SK-N-SH (cell line): ENCODE results near the gene LMF1. TPM values are rescaled to one million over a fixed set of nuclear protein-coding genes. Genes with fewer than 3 reads are reported as not detected.

Experiments
- CTCF ChIA-PET: fragments of 300-600, 350-600 bp; formaldehyde crosslinking; extraction: SDS; loops from one replicate; lab custom pipeline; 2021; lab: Yijun Ruan, JAX
- POLR2A ChIA-PET: fragments of 350-600 bp; sonication (Branson Sonifier 250); formaldehyde crosslinking; extraction: SDS; loops from one replicate; lab custom pipeline; 2020; ENCODE audit warnings: antibody characterized with exemption, inconsistent platforms; lab: Yijun Ruan, JAX
- DNase-seq: peaks from one replicate; pipeline ENCODE4 v3.0.0; 2012
- H2AFZ ChIP-seq: fragments of 200-600 bp; sonication (generic); 2 replicates; pipeline ENCODE4 v1.8.1; 2016; ENCODE audit warnings: antibody characterized with exemption, mild to moderate bottlenecking, low read depth
- H3F3A ChIP-seq: fragments of 200-600 bp; sonication (generic); replicated peaks from 2 replicates; pipeline ENCODE3; 2016; ENCODE audit warnings: antibody characterized with exemption, mild to moderate bottlenecking; ENCODE audit not compliant: insufficient read depth
- H3K27ac ChIP-seq, 2 experiments: fragments of 200-500 bp in 1 of 2; fragments of 200-600 bp in 1 of 2; sonication (Bioruptor generic) in 1 of 2; sonication (generic), shearing (Covaris generic) in 1 of 2; 2 replicates each; pipeline versions ENCODE4 v1.5.1 to v1.6.1; 2014 to 2016; ENCODE audit warnings: low read depth in 2 of 2, inconsistent platforms in 1 of 2, low read length in 1 of 2, mild to moderate bottlenecking in 1 of 2, mixed read lengths in 1 of 2
- H3K27me3 ChIP-seq: fragments of 200-600 bp; sonication (generic), shearing (Covaris generic); 2 replicates; pipeline ENCODE4 v1.6.1; 2016; ENCODE audit warnings: mixed run types; ENCODE audit not compliant: insufficient read depth
- H3K36me3 ChIP-seq, 2 experiments: fragments of 200-500 bp in 1 of 2; fragments of 200-600 bp in 1 of 2; sonication (Bioruptor generic) in 1 of 2; sonication (generic) in 1 of 2; replicated peaks in 1 of 2; 2 replicates each; pipeline versions ENCODE3 to v1.5.1; 2014 to 2016; ENCODE audit warnings: low read length in 1 of 2, mild to moderate bottlenecking in 1 of 2; ENCODE audit not compliant: insufficient read depth in 2 of 2, control insufficient read depth in 1 of 2
- H3K4me1 ChIP-seq, 2 experiments: fragments of 200-500 bp in 1 of 2; fragments of 200-600 bp in 1 of 2; sonication (Bioruptor generic) in 1 of 2; sonication (generic), shearing (Covaris generic) in 1 of 2; 2 replicates each; pipeline versions ENCODE4 v1.5.1 to v1.6.1; 2014 to 2016; ENCODE audit warnings: low read depth in 1 of 2, low read length in 1 of 2, mixed run types in 1 of 2; ENCODE audit not compliant: insufficient read depth in 2 of 2, control insufficient read depth in 1 of 2
- H3K4me2 ChIP-seq: fragments of 200-600 bp; sonication (generic), shearing (Covaris generic); 2 replicates; pipeline ENCODE4 v1.6.1; 2017; ENCODE audit warnings: mixed run types
- H3K4me3 ChIP-seq, 2 experiments: fragments of 200-500 bp in 1 of 2; fragments of 200-600 bp in 1 of 2; sonication (Bioruptor generic) in 1 of 2; sonication (generic), shearing (Covaris generic) in 1 of 2; 2 replicates each; pipeline versions ENCODE4 v1.5.1 to v1.8.1; 2014 to 2016; ENCODE audit warnings: low read depth in 2 of 2, inconsistent platforms in 1 of 2, low read length in 1 of 2, mild to moderate bottlenecking in 1 of 2, mixed read lengths in 1 of 2, moderate library complexity in 1 of 2
- H3K79me2 ChIP-seq: fragments of 200-600 bp; sonication (generic); 2 replicates; pipeline ENCODE4 v1.8.1; 2017; ENCODE audit warnings: mild to moderate bottlenecking; ENCODE audit not compliant: insufficient read depth
- H3K9ac ChIP-seq: fragments of 200-600 bp; sonication (generic); 2 replicates; pipeline ENCODE4 v1.6.1; 2017; ENCODE audit warnings: mixed run types
- H3K9me2 ChIP-seq: fragments of 200-600 bp; sonication (generic); 2 replicates; pipeline ENCODE4 v1.6.1; 2017; ENCODE audit warnings: mixed run types
- H3K9me3 ChIP-seq: fragments of 200-600 bp; sonication (generic); 2 replicates; pipeline ENCODE4 v1.6.1; 2017; ENCODE audit warnings: mixed run types, mild to moderate bottlenecking, moderate library complexity
- H4K20me1 ChIP-seq: fragments of 200-600 bp; sonication (generic); 2 replicates; pipeline ENCODE4 v1.6.1; 2017; ENCODE audit warnings: mild to moderate bottlenecking, mixed run types; ENCODE audit not compliant: insufficient read depth
- CHD2 ChIP-seq: fragments of 150-350 bp; IDR thresholded peaks from 2 replicates; pipeline ENCODE4 v1.6.1; 2018; ENCODE audit warnings: low read length; ENCODE audit not compliant: partially characterized antibody
- ELF1 ChIP-seq: IDR thresholded peaks from 2 replicates; pipeline ENCODE4 v1.4.0; 2012
- EZH2phosphoT487 ChIP-seq: fragments of 200-600 bp; sonication (generic); IDR thresholded peaks from 2 replicates; pipeline ENCODE4 v1.6.1; 2017; ENCODE audit warnings: low read depth, mixed run types, mild to moderate bottlenecking, antibody characterized with exemption, moderate library complexity, borderline replicate concordance
- FOSL2 ChIP-seq: IDR thresholded peaks from 2 replicates; pipeline ENCODE4 v1.4.0; 2012; ENCODE audit warnings: low read depth, mild to moderate bottlenecking, moderate library complexity, borderline replicate concordance
- FOXM1 ChIP-seq: IDR thresholded peaks from 2 replicates; pipeline ENCODE4 v1.4.0; 2012; ENCODE audit warnings: low read depth, mild to moderate bottlenecking
- JUND ChIP-seq: IDR thresholded peaks from 2 replicates; pipeline ENCODE4 v1.4.0; 2012
- NFIC ChIP-seq: IDR thresholded peaks from 2 replicates; pipeline ENCODE4 v1.4.0; 2012; ENCODE audit warnings: borderline replicate concordance
- NRF1 ChIP-seq: IDR thresholded peaks from 2 replicates; pipeline ENCODE4 v1.6.1; 2012; ENCODE audit warnings: low read depth, mild to moderate bottlenecking, low read length
- POLR2AphosphoS5 ChIP-seq: IDR thresholded peaks from 2 replicates; pipeline ENCODE4 v1.6.1; 2012; ENCODE audit warnings: low read depth, low read length
- RCOR1 ChIP-seq: fragments of 150-350 bp; IDR thresholded peaks from 2 replicates; pipeline ENCODE4 v1.6.1; 2017; ENCODE audit warnings: antibody characterized with exemption, low read length
- RXRA ChIP-seq: IDR thresholded peaks from 2 replicates; pipeline ENCODE4 v1.4.0; 2012; ENCODE audit warnings: low read depth, mild to moderate bottlenecking, borderline replicate concordance
- SIN3A ChIP-seq: IDR thresholded peaks from 2 replicates; pipeline ENCODE4 v1.6.1; 2012; ENCODE audit warnings: low read depth, mild to moderate bottlenecking, low read length, moderate library complexity, borderline replicate concordance
- TAF1 ChIP-seq: IDR thresholded peaks from 2 replicates; pipeline ENCODE4 v1.6.1; 2012; ENCODE audit warnings: low read depth, mild to moderate bottlenecking, low read length, moderate library complexity, borderline replicate concordance
- TCF12 ChIP-seq: IDR thresholded peaks from 2 replicates; pipeline ENCODE4 v1.4.0; 2012
- YY1 ChIP-seq: IDR thresholded peaks from 2 replicates; pipeline ENCODE4 v1.4.0; 2012; ENCODE audit warnings: low read depth, mild to moderate bottlenecking
- WGBS: methylation state at CpG from one replicate; pipeline ENCODE4 v1.1.6; 2017; ENCODE audit warnings: low lambda C conversion rate; 5-methylcytosine and 5-hydroxymethylcytosine counted together
- polyA plus RNA-seq, 3 experiments: library from polyadenylated mRNA; depleted of rRNA; stranded (reverse); fragments of >200 nt; gene quantifications; 2 replicates each; pipeline ENCODE4 v1.2.3, GENCODE V29; 2012
- TF ChIP-seq, protein P1 (sequence below): fragments of 150-350 bp; IDR thresholded peaks from 2 replicates; pipeline ENCODE4 v1.6.1; 2016; ENCODE audit warnings: mild to moderate bottlenecking, low read depth, low read length
- TF ChIP-seq, protein P2 (sequence below): IDR thresholded peaks from 2 replicates; pipeline ENCODE4 v1.6.1; 2012; ENCODE audit warnings: mild to moderate bottlenecking, low read depth, low read length, moderate library complexity

LMF1 gene
- polyA plus RNA-seq, 1 of the 3 experiments (the other 2 are of a cell fraction): 5.7 TPM

DNA sequence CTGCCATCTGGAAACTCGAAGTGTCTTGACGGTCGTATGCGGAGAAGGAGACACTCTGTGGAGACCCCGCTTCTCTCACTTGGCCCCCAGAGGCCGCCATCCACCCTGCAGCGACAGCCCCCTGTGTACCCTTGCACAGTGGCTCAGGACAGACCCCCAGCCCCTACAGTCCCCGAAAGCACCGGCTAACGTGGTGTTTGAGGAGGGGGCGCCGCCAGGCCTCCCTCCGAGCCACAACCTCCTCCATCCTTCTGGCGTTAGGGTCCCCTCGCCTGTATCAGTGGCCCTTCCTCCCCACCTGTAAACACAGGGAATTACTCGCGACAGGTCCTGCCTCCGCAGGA is 73.6 kb downstream of the LMF1 start (continued):
- TF ChIP-seq CHD2: no peak
- TF ChIP-seq SIN3A: no peak
- TF ChIP-seq FOXM1: no peak

DNA sequence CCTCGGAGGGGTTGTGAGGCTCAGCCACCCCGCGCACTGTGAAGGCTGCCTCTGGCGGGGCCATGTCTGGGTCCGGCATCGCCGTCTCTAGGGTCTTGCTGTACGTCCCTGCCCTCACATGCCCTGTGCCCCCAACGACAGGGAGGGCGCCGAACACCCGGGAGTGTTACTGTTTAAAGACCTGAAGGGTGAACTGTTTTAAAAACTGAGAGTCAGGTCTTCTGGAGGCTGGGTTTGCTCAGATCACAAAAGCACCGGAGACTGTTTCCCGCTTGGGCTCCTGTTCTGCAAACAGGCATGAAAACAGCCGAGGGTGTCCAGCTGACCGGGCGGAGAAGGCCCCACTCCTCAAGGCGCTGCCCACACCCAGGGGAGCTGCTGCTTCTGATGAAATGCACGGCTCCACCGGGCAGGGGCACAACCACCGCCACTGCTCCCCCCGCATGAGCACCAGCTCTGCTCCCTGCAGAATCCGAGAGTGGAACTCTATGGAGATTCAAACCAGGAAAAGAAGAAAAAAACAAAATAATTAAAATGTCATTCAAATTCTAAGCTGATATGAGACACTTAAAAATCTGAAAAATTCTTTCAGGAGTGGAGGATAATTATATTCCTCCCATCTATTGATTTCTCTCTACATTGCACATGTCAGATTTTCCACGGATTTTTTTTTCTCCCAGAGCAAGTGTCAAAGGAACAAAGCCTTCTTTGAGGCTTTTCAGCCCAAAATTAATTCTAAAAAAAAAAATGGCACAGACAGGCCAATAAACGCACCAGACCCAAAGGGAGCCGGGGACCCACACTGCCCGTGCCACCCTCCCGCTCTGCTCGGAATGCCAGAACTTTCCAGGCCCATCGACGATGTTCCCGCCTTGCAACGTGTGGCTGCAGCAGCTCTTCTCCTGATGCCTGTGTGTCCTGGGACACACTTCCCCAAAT is 74.3 kb downstream of the LMF1 start:
- Histone ChIP-seq H2AFZ (no peak overlapping the region), H3K27me3 (no peaks in the 10 kb centered on the region), H3K4me3 (no peak overlapping the region), H3K4me1 (peaks cover 0 to 6% of the 10 kb centered on the region in 2 experiments; a peak in 1 of 4 replicates), H3K9me2 (no peaks in the 10 kb centered on the region), H3K9me3 (no peaks in the 10 kb centered on the region), H3K79me2 (no peaks in the 10 kb centered on the region), H3K4me2 (no peak overlapping the region), H4K20me1 (no peaks in the 10 kb centered on the region), H3F3A (peaks cover 2% of the 10 kb centered on the region), H3K9ac (no peak overlapping the region), H3K36me3 (no peaks in the 10 kb centered on the region), H3K27ac (no peak overlapping the region)
- 81% methylated on average over 28 of the region's 33 CpGs for WGBS
- TF ChIP-seq FOSL2 (no peak), FOXM1 (no peak), TAF1 (no peak), RXRA (no peak), JUND (no peak), NFIC (no peak), RCOR1 (no peak), EZH2phosphoT487 (no peak), CHD2 (no peak), ELF1 (no peak), NRF1 (no peak), TCF12 (no peak), YY1 (no peak), POLR2AphosphoS5 (no peak)
- TF ChIP-seq, protein P1, sequence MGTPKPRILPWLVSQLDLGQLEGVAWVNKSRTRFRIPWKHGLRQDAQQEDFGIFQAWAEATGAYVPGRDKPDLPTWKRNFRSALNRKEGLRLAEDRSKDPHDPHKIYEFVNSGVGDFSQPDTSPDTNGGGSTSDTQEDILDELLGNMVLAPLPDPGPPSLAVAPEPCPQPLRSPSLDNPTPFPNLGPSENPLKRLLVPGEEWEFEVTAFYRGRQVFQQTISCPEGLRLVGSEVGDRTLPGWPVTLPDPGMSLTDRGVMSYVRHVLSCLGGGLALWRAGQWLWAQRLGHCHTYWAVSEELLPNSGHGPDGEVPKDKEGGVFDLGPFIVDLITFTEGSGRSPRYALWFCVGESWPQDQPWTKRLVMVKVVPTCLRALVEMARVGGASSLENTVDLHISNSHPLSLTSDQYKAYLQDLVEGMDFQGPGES: no peak
- TF ChIP-seq, protein P2, sequence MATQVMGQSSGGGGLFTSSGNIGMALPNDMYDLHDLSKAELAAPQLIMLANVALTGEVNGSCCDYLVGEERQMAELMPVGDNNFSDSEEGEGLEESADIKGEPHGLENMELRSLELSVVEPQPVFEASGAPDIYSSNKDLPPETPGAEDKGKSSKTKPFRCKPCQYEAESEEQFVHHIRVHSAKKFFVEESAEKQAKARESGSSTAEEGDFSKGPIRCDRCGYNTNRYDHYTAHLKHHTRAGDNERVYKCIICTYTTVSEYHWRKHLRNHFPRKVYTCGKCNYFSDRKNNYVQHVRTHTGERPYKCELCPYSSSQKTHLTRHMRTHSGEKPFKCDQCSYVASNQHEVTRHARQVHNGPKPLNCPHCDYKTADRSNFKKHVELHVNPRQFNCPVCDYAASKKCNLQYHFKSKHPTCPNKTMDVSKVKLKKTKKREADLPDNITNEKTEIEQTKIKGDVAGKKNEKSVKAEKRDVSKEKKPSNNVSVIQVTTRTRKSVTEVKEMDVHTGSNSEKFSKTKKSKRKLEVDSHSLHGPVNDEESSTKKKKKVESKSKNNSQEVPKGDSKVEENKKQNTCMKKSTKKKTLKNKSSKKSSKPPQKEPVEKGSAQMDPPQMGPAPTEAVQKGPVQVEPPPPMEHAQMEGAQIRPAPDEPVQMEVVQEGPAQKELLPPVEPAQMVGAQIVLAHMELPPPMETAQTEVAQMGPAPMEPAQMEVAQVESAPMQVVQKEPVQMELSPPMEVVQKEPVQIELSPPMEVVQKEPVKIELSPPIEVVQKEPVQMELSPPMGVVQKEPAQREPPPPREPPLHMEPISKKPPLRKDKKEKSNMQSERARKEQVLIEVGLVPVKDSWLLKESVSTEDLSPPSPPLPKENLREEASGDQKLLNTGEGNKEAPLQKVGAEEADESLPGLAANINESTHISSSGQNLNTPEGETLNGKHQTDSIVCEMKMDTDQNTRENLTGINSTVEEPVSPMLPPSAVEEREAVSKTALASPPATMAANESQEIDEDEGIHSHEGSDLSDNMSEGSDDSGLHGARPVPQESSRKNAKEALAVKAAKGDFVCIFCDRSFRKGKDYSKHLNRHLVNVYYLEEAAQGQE: no peak
- DNase-seq: no peak
- ChIA-PET POLR2A (no interaction called here), CTCF (no interaction called here)
